Cardiac septum (tissue), 1 donor: ENCODE data around the gene ZNRF1. TPM values are rescaled to one million over a fixed set of nuclear protein-coding genes. Genes with fewer than 3 reads are reported as not detected.
"Not testable (repeated sequence)": the region's sequence is repeated elsewhere in the genome, so short reads cannot be mapped to it uniquely, and the experiment has no call there.

Experiments used
- DNase-seq: peaks from one replicate; pipeline ENCODE4 v3.0.0-alpha.2; 2020; ENCODE audit warnings: low spot score
- intact Hi-C: fragments of 100-400 bp; cut with DNase I; formaldehyde crosslinking; loops from one replicate; pipeline ENCODE4 v1.14.0; 2022
- total RNA-seq: library from RNA; stranded (reverse); fragmentation: NEBNext Ultra II Directional; extraction: Animal tissue kit (Norgen Biotek cat#: 25700); gene quantifications from one replicate; pipeline ENCODE4 v1.2.1, GENCODE V29; 2021
- donor health status: DM: no; HTN: no; CAD: no.

Gene ZNRF1
- total RNA-seq, 1 donor from 2014 or later = 31.3 TPM

GRCh38 chr16:75024182-75024581 is 25.4 kb downstream of the ZNRF1 start:
- intact Hi-C loops = no loop called here

GRCh38 chr16:75024594-75024993 is 25.8 kb downstream of the ZNRF1 start:
- intact Hi-C loops = no loop called here

More at GRCh38 chr16:75024182-75024581, 25.4 kb downstream of the ZNRF1 start:
- DNase-seq = no peak

GRCh38 chr16:75025761-75026160 is 26.9 kb downstream of the ZNRF1 start:
- DNase-seq = no peak
- intact Hi-C loops = no loop called here

More at GRCh38 chr16:75024594-75024993, 25.8 kb downstream of the ZNRF1 start:
- DNase-seq = no peak

GRCh38 chr16:75026239-75026891 is 27.5 kb downstream of the ZNRF1 start:
- intact Hi-C loops, DNase-seq: not testable (repeated sequence)

GRCh38 chr16:75026892-75027391 is 28.1 kb downstream of the ZNRF1 start:
- intact Hi-C loops = no loop called here

GRCh38 chr16:75027520-75028300 is 28.9 kb downstream of the ZNRF1 start:
- no peak for DNase-seq
- intact Hi-C loops = no loop called here

More at GRCh38 chr16:75026892-75027391, 28.1 kb downstream of the ZNRF1 start:
- DNase-seq = no peak

GRCh38 chr16:75028544-75029135 is 29.8 kb downstream of the ZNRF1 start:
- intact Hi-C loops = no loop called here

GRCh38 chr16:75029854-75030253 is 31.0 kb downstream of the ZNRF1 start:
- DNase-seq = no peak
- intact Hi-C loops = no loop called here

More at GRCh38 chr16:75028544-75029135, 29.8 kb downstream of the ZNRF1 start:
- no peak for DNase-seq

- DNase-seq = no peak
These were observed 33.8 kb downstream of the ZNRF1 start for GRCh38 chr16:75032655-75033054.

GRCh38 chr16:75035410-75035968 is 36.7 kb downstream of the ZNRF1 start:
- intact Hi-C loops = no loop called here
- DNase-seq = no peak

More at GRCh38 chr16:75032655-75033054, 33.8 kb downstream of the ZNRF1 start:
- intact Hi-C loops = no loop called here

- DNase-seq = no peak
- intact Hi-C loops = no loop called here
These were observed 39.4 kb downstream of the ZNRF1 start for GRCh38 chr16:75038036-75038858.

- DNase-seq = no peak
- intact Hi-C loops = no loop called here
These were observed 41.1 kb downstream of the ZNRF1 start for GRCh38 chr16:75039941-75040340.

- no peak for DNase-seq
- intact Hi-C loops = no loop called here
These were observed 43.8 kb downstream of the ZNRF1 start for GRCh38 chr16:75042426-75043174.

GRCh38 chr16:75043175-75043895 is 44.5 kb downstream of the ZNRF1 start:
- intact Hi-C loops = no loop called here
- DNase-seq = no peak

GRCh38 chr16:75044800-75045361 is 46.1 kb downstream of the ZNRF1 start:
- intact Hi-C loops = loop anchor here (2.0 kb wide), 2 partner anchors 46 to 64 kb away; partner anchors contain the start of gene ZNRF1
- peak; percentile 78 for DNase-seq

- intact Hi-C loops = loop anchor here (2.0 kb wide), 2 partner anchors 47 to 63 kb away; partner anchors contain the start of gene ZNRF1
- no peak for DNase-seq
These were observed 46.6 kb downstream of the ZNRF1 start for GRCh38 chr16:75045424-75045823.

GRCh38 chr16:75048054-75048453 is 49.2 kb downstream of the ZNRF1 start:
- intact Hi-C loops = no loop called here
- no peak for DNase-seq
